Measurements from ENCODE around the gene LGALS3BP.

DNA sequence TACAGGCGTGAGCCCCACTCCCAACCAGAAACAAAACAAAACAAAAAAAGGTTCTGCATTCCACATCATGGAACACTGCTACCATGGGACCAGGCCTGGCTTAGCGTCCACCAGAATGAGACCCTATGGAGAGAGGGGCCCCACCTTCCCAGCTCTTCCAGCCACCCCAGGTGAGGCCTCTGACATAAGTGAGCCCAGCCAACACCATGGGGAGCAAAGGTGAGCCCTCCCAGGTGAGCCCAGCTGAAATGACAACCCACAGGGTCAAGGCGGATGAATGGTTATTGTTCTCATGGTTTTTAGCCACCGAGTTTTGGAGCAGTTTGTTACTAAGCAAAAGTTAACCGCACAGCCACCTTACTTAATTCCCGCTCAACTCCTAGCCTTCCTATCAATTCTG is 16.3 kb downstream of the LGALS3BP start:
- TF ChIP-seq, protein P1, sequence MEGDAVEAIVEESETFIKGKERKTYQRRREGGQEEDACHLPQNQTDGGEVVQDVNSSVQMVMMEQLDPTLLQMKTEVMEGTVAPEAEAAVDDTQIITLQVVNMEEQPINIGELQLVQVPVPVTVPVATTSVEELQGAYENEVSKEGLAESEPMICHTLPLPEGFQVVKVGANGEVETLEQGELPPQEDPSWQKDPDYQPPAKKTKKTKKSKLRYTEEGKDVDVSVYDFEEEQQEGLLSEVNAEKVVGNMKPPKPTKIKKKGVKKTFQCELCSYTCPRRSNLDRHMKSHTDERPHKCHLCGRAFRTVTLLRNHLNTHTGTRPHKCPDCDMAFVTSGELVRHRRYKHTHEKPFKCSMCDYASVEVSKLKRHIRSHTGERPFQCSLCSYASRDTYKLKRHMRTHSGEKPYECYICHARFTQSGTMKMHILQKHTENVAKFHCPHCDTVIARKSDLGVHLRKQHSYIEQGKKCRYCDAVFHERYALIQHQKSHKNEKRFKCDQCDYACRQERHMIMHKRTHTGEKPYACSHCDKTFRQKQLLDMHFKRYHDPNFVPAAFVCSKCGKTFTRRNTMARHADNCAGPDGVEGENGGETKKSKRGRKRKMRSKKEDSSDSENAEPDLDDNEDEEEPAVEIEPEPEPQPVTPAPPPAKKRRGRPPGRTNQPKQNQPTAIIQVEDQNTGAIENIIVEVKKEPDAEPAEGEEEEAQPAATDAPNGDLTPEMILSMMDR (IDR thresholded peaks at IDR 0.05), result no peak
- TF ChIP-seq POLR2AphosphoS5 (IDR thresholded peaks at IDR 0.05; ENCODE audit: low read depth, low read length) (no peak), SIN3A (IDR thresholded peaks at IDR 0.05; ENCODE audit: borderline replicate concordance, insufficient read depth, low read depth, low read length) (no peak)

Data from Panc1 (cell line).